ENCODE results near the gene DDX59.

Gene DDX59

GRCh38 chr1:200629876-200630514 is 39.7 kb downstream of the DDX59 start:
- DNase-seq (ENCODE audit: low read depth, low spot score), result no peak

- DNase-seq (ENCODE audit: low read depth, low spot score), result no peak
Observed at GRCh38 chr1:200628223-200628881, 41.4 kb downstream of the DDX59 start.

- no peak for DNase-seq (ENCODE audit: low read depth, low spot score)
Observed at GRCh38 chr1:200627575-200628222, 42.0 kb downstream of the DDX59 start.

GRCh38 chr1:200626853-200627534 is 42.7 kb downstream of the DDX59 start:
- no peak for DNase-seq (ENCODE audit: low read depth, low spot score)

GRCh38 chr1:200625381-200625824 is 44.3 kb downstream of the DDX59 start:
- no peak for DNase-seq (ENCODE audit: low read depth, low spot score)

- no peak for DNase-seq (ENCODE audit: low read depth, low spot score)
Observed at GRCh38 chr1:200624679-200625335, 44.9 kb downstream of the DDX59 start.

GRCh38 chr1:200620273-200621131 is 49.2 kb downstream of the DDX59 start, which contains the start of gene KIF14:
TSS of gene KIF14 (minus strand) at chr1:200620751. CDS start at chr1:200618723, 2,028 bp downstream.
- DNase-seq (ENCODE audit: low read depth, low spot score), result peak; percentile 82

- no peak for DNase-seq (ENCODE audit: low read depth, low spot score)
Observed at GRCh38 chr1:200619894-200620272, 49.8 kb downstream of the DDX59 start.

GRCh38 chr1:200610846-200611245 is 58.9 kb downstream of the DDX59 start:
- no peak for DNase-seq (ENCODE audit: low read depth, low spot score)

GRCh38 chr1:200602632-200603031 is 67.1 kb downstream of the DDX59 start:
- DNase-seq (ENCODE audit: low read depth, low spot score), result no peak

All from iPS DF 19.7 (cell line).